Non-pigmented ciliary epithelial cell (primary cell): ENCODE results near the gene TRIM4.
"Not testable (repeated sequence)": the region's sequence is repeated elsewhere in the genome, so short reads cannot be mapped to it uniquely, and the experiment has no call there.

Source experiments
- DNase-seq: peaks from one replicate; pipeline ENCODE4 v3.0.0-alpha.2; 2010; ENCODE audit warnings: low read depth

Gene TRIM4

GRCh38 chr7:99918959-99919813 is at the start of gene TRIM4:
Gene TRIM4, minus strand, starts transcription at chr7:99919530. Its CDS starts 129 bp downstream, at chr7:99919401.
- peak; percentile 59 for DNase-seq

- DNase-seq: no peak
These were observed 39.4 kb upstream of the TRIM4 start for GRCh38 chr7:99958564-99959227.

GRCh38 chr7:99955247-99955646 is 35.9 kb upstream of the TRIM4 start:
- DNase-seq: no peak

- not testable (repeated sequence) for DNase-seq
These were observed 35.3 kb upstream of the TRIM4 start for GRCh38 chr7:99954643-99955042.

GRCh38 chr7:99953649-99954048 is 34.3 kb upstream of the TRIM4 start:
- DNase-seq: no peak

GRCh38 chr7:99952649-99953048 is 33.3 kb upstream of the TRIM4 start:
- DNase-seq: not testable (repeated sequence)

GRCh38 chr7:99950819-99951218 is 31.5 kb upstream of the TRIM4 start:
- DNase-seq: not testable (repeated sequence)

GRCh38 chr7:99949645-99950228 is 30.4 kb upstream of the TRIM4 start:
- DNase-seq: no peak

GRCh38 chr7:99947608-99948007 is 28.3 kb upstream of the TRIM4 start:
- DNase-seq: no peak

GRCh38 chr7:99944497-99945070 is 25.3 kb upstream of the TRIM4 start:
- DNase-seq: no peak

GRCh38 chr7:99943641-99944496 is 24.5 kb upstream of the TRIM4 start:
- no peak for DNase-seq

GRCh38 chr7:99938296-99938695 is 19.0 kb upstream of the TRIM4 start:
- DNase-seq: no peak

- DNase-seq: not testable (repeated sequence)
These were observed 15.7 kb upstream of the TRIM4 start for GRCh38 chr7:99935009-99935408.

GRCh38 chr7:99930376-99930775 is 11.0 kb upstream of the TRIM4 start:
- DNase-seq: no peak

- no peak for DNase-seq
These were observed 10.4 kb upstream of the TRIM4 start for GRCh38 chr7:99929730-99930053.

- DNase-seq: no peak
These were observed 9.8 kb upstream of the TRIM4 start, which contains the start of gene GJC3 for GRCh38 chr7:99928994-99929729. Gene GJC3, minus strand, starts transcription at chr7:99929620. Its CDS starts 0 bp downstream, at chr7:99929620.

GRCh38 chr7:99928188-99928587 is 8.9 kb upstream of the TRIM4 start:
- no peak for DNase-seq

- DNase-seq: no peak
These were observed 8.2 kb upstream of the TRIM4 start for GRCh38 chr7:99927536-99927935.

- DNase-seq: no peak
These were observed 7.0 kb upstream of the TRIM4 start for GRCh38 chr7:99926321-99926720.

- no peak for DNase-seq
These were observed 3.9 kb upstream of the TRIM4 start for GRCh38 chr7:99923200-99923599.

GRCh38 chr7:99920149-99920548 is 819 bp upstream of the TRIM4 start:
- no peak for DNase-seq
